DMS 273 (cell line): ENCODE results near the gene TBC1D5.
"Not testable (repeated sequence)": the region's sequence is repeated elsewhere in the genome, so short reads cannot be mapped to it uniquely, and the experiment has no call there.

ENCODE experiments used
- DNase-seq: peaks from one replicate; lab custom pipeline; 2025; ENCODE audit not compliant: unreplicated experiment; lab: John Stamatoyannopoulos, UW

TBC1D5 gene, protein sequence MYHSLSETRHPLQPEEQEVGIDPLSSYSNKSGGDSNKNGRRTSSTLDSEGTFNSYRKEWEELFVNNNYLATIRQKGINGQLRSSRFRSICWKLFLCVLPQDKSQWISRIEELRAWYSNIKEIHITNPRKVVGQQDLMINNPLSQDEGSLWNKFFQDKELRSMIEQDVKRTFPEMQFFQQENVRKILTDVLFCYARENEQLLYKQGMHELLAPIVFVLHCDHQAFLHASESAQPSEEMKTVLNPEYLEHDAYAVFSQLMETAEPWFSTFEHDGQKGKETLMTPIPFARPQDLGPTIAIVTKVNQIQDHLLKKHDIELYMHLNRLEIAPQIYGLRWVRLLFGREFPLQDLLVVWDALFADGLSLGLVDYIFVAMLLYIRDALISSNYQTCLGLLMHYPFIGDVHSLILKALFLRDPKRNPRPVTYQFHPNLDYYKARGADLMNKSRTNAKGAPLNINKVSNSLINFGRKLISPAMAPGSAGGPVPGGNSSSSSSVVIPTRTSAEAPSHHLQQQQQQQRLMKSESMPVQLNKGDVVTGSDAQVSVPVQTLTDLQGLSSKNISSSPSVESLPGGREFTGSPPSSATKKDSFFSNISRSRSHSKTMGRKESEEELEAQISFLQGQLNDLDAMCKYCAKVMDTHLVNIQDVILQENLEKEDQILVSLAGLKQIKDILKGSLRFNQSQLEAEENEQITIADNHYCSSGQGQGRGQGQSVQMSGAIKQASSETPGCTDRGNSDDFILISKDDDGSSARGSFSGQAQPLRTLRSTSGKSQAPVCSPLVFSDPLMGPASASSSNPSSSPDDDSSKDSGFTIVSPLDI

DNA sequence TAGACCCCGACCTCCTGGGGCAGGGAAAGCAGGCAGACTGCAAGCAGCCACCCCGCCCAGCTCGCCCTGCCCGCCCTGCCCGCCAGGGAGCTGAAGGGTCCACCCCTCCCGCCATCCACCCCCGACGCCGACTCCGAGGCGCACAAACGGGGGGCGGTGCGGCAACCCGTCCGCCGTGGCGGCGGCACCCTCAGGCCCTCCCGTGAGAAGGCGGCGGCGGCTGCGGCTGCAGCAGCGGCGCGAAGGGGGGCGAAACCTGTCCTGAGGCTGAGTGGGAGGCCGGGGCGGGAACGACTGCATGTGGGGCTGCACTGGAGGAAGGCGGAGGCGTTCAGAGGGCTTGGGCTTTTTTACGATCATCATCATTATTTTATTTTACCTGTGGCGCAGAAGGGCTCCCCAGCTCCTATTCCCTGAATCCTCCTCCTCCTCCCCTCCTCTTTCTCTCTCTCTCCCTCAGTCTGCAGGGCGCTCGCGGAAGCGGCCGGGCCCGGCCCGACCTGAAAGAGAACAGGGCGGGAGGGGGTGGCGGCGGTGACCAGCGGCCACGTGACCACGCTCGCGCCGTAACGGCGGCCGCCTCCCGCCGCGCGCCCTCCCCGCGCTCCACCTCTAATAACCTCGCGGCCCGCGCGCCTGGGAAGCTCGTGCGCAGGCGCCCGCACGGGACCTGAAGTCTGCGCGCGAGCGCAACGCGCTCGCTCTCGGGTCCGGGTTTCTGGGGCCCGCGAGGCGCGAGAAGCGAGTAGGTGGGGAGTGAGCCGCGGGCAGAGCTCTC lies at the start of gene TBC1D5:
TSS of gene TBC1D5 (minus strand) at position 530 of the 778 bp plus-strand sequence. CDS start 234,061 bp downstream, outside the sequence.
- peak; percentile 99 for DNase-seq

DNA sequence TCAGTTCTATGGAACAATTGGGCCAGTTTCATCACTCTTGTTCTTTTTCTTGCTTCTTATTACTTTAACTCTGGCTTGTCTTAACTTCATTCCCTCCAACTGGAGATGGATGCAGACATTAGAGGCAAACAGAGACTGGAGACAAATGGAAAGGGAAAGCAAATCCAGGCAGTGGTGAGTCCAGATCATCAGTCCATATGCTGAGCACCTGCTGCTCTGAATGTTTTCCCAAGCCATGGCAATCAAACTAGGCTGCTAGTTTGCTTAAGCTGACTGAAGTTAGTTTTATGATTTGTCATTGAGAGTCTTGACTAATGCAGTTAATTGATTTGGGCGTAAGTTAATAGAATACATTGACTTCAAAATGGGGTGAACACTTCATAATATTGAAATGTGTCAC lies 41.0 kb upstream of the TBC1D5 start:
- no peak for DNase-seq

- DNase-seq = no peak
These were observed 40.3 kb upstream of the TBC1D5 start for GRCh38 chr3:17782751-17783150.

- not testable (repeated sequence) for DNase-seq
These were observed 37.9 kb upstream of the TBC1D5 start for GRCh38 chr3:17780369-17780768.

GRCh38 chr3:17779304-17780250 lies 37.1 kb upstream of the TBC1D5 start:
- DNase-seq = not testable (repeated sequence)

DNA sequence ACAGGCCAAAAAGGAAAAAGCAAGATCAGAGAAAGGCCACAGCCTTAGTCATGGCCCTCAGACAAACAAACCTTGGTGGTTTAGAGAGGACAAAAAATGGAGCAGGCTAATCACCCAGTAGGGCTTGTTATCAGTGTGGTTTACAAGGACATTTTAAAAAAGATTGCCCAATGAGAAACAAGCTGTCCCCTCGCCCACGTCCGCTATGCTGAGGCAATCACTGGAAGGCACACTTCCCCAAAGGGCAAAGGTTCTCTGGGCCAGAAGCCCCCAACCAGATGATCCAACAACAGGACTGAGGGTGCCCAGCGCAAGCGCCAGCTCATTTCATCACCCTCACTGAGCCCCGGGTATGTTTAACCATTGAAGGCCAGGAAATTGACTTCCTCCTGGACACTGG lies 34.9 kb upstream of the TBC1D5 start:
- DNase-seq = not testable (repeated sequence)

DNA sequence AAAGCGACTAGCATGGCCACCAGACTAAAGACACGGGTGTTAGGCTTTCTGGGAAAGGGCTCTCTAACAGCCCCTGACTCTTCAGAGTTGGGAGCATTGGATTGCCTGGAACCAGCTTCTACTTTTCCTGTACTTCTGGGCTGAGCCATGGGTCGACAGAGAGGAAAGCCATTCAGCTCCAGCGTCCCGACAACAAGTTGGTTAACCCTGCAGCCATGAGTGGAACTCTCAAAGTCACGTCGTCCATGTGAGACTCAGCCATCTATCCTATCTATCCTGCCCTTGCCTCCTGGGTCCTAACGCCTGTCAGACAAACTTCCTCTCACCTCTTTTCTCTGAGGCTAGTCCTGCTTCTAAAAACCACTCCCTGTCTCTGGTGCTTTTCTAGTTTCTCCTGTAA lies 32.6 kb upstream of the TBC1D5 start:
- no peak for DNase-seq

GRCh38 chr3:17774180-17774910 lies 31.9 kb upstream of the TBC1D5 start:
- not testable (repeated sequence) for DNase-seq

DNA sequence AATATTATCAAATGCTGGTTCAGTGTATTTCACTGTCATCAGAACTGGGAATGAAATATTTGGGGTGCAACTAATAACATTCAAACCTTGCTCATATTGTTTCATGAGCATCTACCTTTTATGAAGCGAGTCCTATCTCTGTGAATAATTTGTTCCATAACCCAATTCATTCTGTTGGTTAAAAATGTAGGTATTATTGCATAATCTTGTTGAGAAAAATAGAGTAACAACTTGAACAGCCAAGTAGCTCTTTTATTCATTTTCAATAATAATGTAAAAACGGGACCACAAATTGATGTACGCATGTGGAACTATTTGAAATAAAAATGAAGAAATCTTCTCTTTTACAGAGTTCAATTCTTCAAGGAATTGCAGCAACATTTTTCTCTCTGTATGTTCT lies 30.1 kb upstream of the TBC1D5 start:
- DNase-seq = no peak

DNA sequence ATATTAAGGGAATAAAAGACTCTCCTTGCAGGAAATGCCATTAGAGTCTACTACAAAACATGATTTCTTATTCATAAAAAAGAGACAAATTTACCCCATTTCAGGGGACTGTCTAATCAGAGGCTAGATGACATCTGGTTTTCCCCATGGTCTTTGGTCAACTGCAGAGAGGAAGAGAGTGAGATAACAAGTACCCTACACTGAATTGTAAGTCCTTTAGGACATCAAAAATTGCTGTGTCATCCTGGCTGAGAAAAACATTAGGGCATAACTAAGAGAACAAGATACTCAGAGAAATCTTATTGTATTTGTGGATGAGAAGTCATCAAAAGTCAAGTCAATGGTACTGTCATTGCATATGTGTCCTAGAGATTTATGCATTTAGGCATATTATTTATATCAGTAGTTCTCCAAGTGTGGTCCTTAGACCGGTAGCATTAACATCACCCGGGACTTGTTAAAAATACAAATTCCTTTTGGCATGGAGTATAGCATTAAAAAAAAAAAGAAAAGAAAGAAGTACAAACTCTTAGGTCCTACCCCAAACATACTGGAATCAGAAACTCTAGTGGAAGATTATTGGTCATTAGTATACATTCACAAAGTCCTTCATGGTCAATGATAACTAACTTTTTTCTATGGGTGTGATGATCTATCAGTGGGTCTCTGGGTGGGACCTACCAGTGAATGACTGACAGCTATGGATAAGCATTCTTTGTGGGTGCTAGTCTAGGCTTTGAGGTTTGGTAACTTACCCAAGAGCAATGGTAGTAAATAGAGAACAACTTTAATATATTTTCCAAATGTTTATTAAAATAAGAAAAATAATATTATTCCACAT lies 29.0 kb upstream of the TBC1D5 start:
- no peak for DNase-seq

DNA sequence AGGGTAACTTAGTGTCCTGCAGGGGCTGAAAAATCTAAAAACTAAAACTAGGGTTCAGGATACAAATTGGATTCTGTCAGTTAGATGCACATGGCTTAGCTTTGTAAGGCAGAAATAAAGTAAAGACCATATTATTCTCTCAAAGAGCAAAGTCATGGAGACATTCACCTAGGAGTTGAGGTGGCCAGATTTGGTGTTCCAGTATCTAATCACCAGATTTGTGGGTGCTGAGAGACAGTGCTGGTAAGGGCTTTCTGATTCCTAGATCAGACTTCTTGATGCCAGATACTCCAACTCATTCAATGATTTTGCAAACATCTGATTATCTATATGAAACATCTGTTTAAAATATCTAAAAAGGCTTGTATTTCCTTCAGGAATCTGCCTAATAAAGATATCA lies 28.3 kb upstream of the TBC1D5 start:
- DNase-seq = no peak

GRCh38 chr3:17765819-17766472 lies 23.5 kb upstream of the TBC1D5 start:
- DNase-seq = no peak

DNA sequence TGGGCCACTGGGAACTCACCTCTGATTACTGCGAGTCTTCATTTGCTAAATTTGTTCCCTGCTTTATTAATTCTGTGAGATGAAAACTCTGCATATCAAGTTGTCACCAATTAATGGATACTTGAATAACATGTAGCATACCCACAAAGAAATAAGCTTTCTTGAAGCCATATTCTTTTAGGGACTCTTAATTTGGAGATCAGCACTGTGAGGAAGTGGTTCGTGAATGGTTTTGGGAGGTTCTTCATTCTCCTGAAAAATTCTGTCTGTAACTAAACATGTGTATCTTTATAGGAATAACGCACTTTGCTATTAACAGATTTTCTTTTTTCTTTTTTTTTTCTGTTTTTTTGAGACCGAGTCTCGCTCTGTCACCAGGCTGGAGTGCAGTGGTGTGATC lies 19.1 kb upstream of the TBC1D5 start:
- no peak for DNase-seq

- no peak for DNase-seq
These were observed 17.5 kb upstream of the TBC1D5 start for GRCh38 chr3:17759901-17760300.

GRCh38 chr3:17755836-17756235 lies 13.4 kb upstream of the TBC1D5 start:
- no peak for DNase-seq

GRCh38 chr3:17753632-17753992 lies 11.2 kb upstream of the TBC1D5 start:
- DNase-seq = no peak

DNA sequence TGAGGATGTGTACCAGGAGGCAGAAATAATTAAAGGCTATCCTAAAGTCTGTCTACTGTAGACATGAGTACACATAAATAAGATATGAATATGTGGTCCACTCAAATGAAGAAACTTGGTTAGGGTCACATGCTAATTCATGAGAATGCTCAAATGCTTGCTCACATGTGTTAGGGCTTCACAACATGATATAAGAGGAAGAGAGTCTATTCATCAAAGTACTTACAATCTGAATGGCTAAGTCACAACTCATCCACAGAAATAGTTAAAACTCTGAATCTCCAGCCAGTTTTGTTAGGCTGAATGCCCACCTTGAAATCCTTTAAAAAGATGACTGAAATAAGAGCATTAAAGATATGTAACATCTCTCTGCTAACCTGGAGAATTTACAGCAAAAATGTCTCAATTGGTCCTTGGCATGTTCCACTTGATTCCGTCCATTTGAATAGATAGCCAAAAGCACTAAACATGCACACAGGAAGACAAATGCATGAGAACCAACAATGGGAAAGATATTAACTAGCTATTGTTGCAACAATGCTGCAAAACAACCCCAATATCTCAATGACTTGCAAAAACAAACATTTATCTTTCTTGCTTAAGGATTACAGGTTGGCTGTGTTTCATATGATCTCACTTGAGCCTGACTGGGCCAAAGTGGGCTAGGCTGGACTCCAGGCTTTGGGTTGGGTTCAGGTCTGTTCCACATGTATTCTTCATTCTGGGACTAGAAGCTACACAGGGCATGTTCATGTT lies 10.6 kb upstream of the TBC1D5 start:
- DNase-seq = no peak

GRCh38 chr3:17752436-17752835 lies 10.0 kb upstream of the TBC1D5 start:
- no peak for DNase-seq
